HepG2 (cell line): ENCODE measurements around the gene CDT1. TPM values are rescaled to one million over a fixed set of nuclear protein-coding genes. Genes with fewer than 3 reads are reported as not detected.

Source experiments
- BCL3 ChIP-seq: sonication (generic); formaldehyde crosslinking; IDR thresholded peaks from 2 replicates; pipeline ENCODE4 v1.5.1; 2020; ENCODE audit warnings: mild to moderate bottlenecking, missing genetic modification reagents, moderate library complexity
- CBFB ChIP-seq: sonication (generic); formaldehyde crosslinking; IDR thresholded peaks from 2 replicates; pipeline ENCODE4 v1.4.0; 2020; ENCODE audit warnings: missing genetic modification reagents
- DZIP1 ChIP-seq: sonication (generic); formaldehyde crosslinking; IDR thresholded peaks from 2 replicates; pipeline ENCODE4 v1.5.0; 2020; ENCODE audit warnings: mild to moderate bottlenecking, missing genetic modification reagents
- KAT8 ChIP-seq: IDR thresholded peaks from 2 replicates; pipeline ENCODE4 v1.6.1; 2016; ENCODE audit warnings: missing genetic modification reagents, missing compliant biosample characterization
- NPAS2 ChIP-seq: sonication (generic); formaldehyde crosslinking; IDR thresholded peaks from 2 replicates; pipeline ENCODE4 v1.8.0; 2022; ENCODE audit warnings: mild to moderate bottlenecking, missing genetic modification reagents, borderline replicate concordance
- REL ChIP-seq: sonication (generic); formaldehyde crosslinking; conservative IDR thresholded peaks from 2 replicates; pipeline ENCODE4 v1.8.0; 2022; ENCODE audit warnings: mild to moderate bottlenecking, missing genetic modification reagents, moderate library complexity
- RNF219 ChIP-seq: sonication (generic); formaldehyde crosslinking; IDR thresholded peaks from 2 replicates; pipeline ENCODE4 v1.5.0; 2020; ENCODE audit warnings: mild to moderate bottlenecking, missing genetic modification reagents
- SOX13 ChIP-seq, 3 experiments: fragments of 450-650 bp in 1 of 3; sonication (generic) in 1 of 3; formaldehyde crosslinking in 1 of 3; IDR thresholded peaks in 2 of 3; conservative IDR thresholded peaks in 1 of 3; 2 replicates each; pipeline versions ENCODE4 v1.5.0 to v1.6.1; 2016 to 2020; ENCODE audit warnings: antibody characterized with exemption in 1 of 3, mild to moderate bottlenecking in 1 of 3, missing compliant biosample characterization in 1 of 3, missing genetic modification reagents in 1 of 3, moderate library complexity in 1 of 3
- TBX2 ChIP-seq: sonication (generic); formaldehyde crosslinking; IDR thresholded peaks from 2 replicates; pipeline ENCODE4 v1.5.0; 2020; ENCODE audit warnings: missing genetic modification reagents, mild to moderate bottlenecking, borderline replicate concordance
- ZBTB20 ChIP-seq: sonication (generic); formaldehyde crosslinking; IDR thresholded peaks from 2 replicates; pipeline ENCODE4 v1.8.1; 2023; ENCODE audit warnings: missing genetic modification reagents, low read depth, mild to moderate bottlenecking, borderline replicate concordance
- ZBTB42 ChIP-seq: sonication (generic); formaldehyde crosslinking; IDR thresholded peaks from 2 replicates; pipeline ENCODE4 v1.5.0; 2020; ENCODE audit warnings: mild to moderate bottlenecking, missing genetic modification reagents
- ZC3H13 ChIP-seq: sonication (generic); formaldehyde crosslinking; IDR thresholded peaks from 2 replicates; pipeline ENCODE4 v1.8.1; 2023; ENCODE audit warnings: mild to moderate bottlenecking, missing genetic modification reagents, moderate library complexity
- ZHX2 ChIP-seq, 2 experiments: sonication (generic) in 1 of 2; formaldehyde crosslinking in 1 of 2; IDR thresholded peaks; 2 replicates each; pipeline versions ENCODE4 v1.6.1 to v1.9.0; 2014 to 2022; ENCODE audit warnings: antibody characterized with exemption in 1 of 2, borderline replicate concordance in 1 of 2, inconsistent platforms in 1 of 2, low read depth in 1 of 2, missing genetic modification reagents in 1 of 2
- ZNF816 ChIP-seq: sonication (generic); formaldehyde crosslinking; IDR thresholded peaks from 2 replicates; pipeline ENCODE4 v1.8.0; 2022; ENCODE audit warnings: missing genetic modification reagents, mild to moderate bottlenecking, borderline replicate concordance
- polyA plus RNA-seq, 8 experiments: library from polyadenylated mRNA; depleted of rRNA in 3 of 8; stranded (reverse) in 7 of 8; unstranded in 1 of 8; fragments of >200 nt; fragmentation: Illumina TruSeq in 4 of 8; extraction: Trizol in 4 of 8; gene quantifications; 2 replicates each; pipeline versions ENCODE4 v1.2.1 to v1.2.3, GENCODE V29; 2011 to 2016; ENCODE audit warnings: low read depth in 4 of 8, missing spikeins in 1 of 8, mixed read lengths in 1 of 8; ENCODE audit not compliant: insufficient read depth in 1 of 8
- total RNA-seq, 5 experiments: library from RNA; depleted of rRNA; stranded (reverse); fragments of >200 nt; fragmentation: Illumina TruSeq; extraction: Trizol; gene quantifications; 2 replicates each; pipeline ENCODE4 v1.2.3, GENCODE V29; 2016; ENCODE audit warnings: low read depth in 1 of 5

The CDT1 gene
- total and polyA plus RNA-seq, 2 of the 13 experiments (the other 11 are each of a cell fraction or from before 2014, with no cell fraction given): 23.1 to 23.8 TPM

GRCh38 chr16:88763502-88764053 is 40.0 kb upstream of the CDT1 start (continued):
- TF ChIP-seq DZIP1 (CRISPR knock-in tag) (no peak), BCL3 (CRISPR knock-in tag) (peak; percentile 70; the same call in 1 of the 2 replicates), NPAS2 (CRISPR knock-in tag) (no peak), ZHX2 (IDR thresholded peaks at IDR 0.05; ENCODE audit: low read depth) (no peak), ZHX2 (CRISPR knock-in tag; IDR thresholded peaks at IDR 0.05; ENCODE audit: borderline replicate concordance) (no peak), ZBTB20 (CRISPR knock-in tag) (peak; percentile 57; the same call in 1 of the 2 replicates), ZC3H13 (peak; percentile 77), ZBTB42 (no peak), REL (no peak), ZNF816 (CRISPR knock-in tag) (no peak; the same call in 1 of the 2 replicates), CBFB (CRISPR knock-in tag) (peak; percentile 94), KAT8 (CRISPR knock-in tag) (peak; percentile 87), SOX13 (IDR thresholded peaks at IDR 0.05) (peak; percentile 60; the same call in 1 of the 2 replicates), SOX13 (CRISPR knock-in tag; conservative IDR thresholded peaks at IDR 0.05 in 1 of 2, IDR thresholded peaks at IDR 0.05 in 1 of 2) (peak in 1 of 2 experiments; percentile 85; a peak in 2 of 4 replicates), RNF219 (CRISPR knock-in tag) (no peak), TBX2 (peak; percentile 99)
